Measurements from ENCODE around the gene TNNT2. TPM values are rescaled to one million over a fixed set of nuclear protein-coding genes. Genes with fewer than 3 reads are reported as not detected.

The TNNT2 gene
- total and polyA plus RNA-seq, 2 of the 4 experiments (the other 2 are of a cell fraction) = 0.18 to 1.2 TPM

- H4K8ac ChIP-seq (ENCODE audit: low read depth in 2 of 2, low read length in 2 of 2) = no peak overlapping the region
- H2BK20ac ChIP-seq (ENCODE audit: low read depth, low read length) = no peak overlapping the region
- intact Hi-C loops (cut with micrococcal nuclease) = no loop called here
- no peak overlapping the region for H2AK5ac ChIP-seq (ENCODE audit: low read depth, low read length)
- no peak overlapping the region for H2BK15ac ChIP-seq (ENCODE audit: low read depth, low read length)
- no peak overlapping the region for H3K4me2 ChIP-seq (ENCODE audit: low read depth, low read length)
- no CpG with 5 or more reads among the region's 3 CpGs for WGBS, 2 experiments (ENCODE audit: extremely low coverage in 2 of 2, insufficient read length in 1 of 2)
- ATAC-seq (ENCODE audit: low read depth) = no peak
- H3K4me1 ChIP-seq (ENCODE audit: control insufficient read depth, insufficient read depth, low read length) = no peaks in the 10 kb centered on the region
- no peak overlapping the region for H3K18ac ChIP-seq (ENCODE audit: low read depth, low read length)
- dilution Hi-C loops (cut with HindIII; ENCODE audit: low sequenced_read_pairs, unreplicated experiment) = no loop called here
- no peak overlapping the region for H2AK9ac ChIP-seq (replicated peaks; ENCODE audit: low read depth, low read length, poor library complexity)
- H3K56ac ChIP-seq (ENCODE audit: extremely low read depth, insufficient read depth, low read length) = no peak overlapping the region
- H2AFZ ChIP-seq (replicated peaks; ENCODE audit: low read length, poor library complexity) = no peak overlapping the region
- H3K23ac ChIP-seq (ENCODE audit: low read depth, low read length) = no peak overlapping the region
- no peak overlapping the region for H3K4me3 ChIP-seq (ENCODE audit: insufficient read depth, low read depth, low read length)
- H3K9ac ChIP-seq (ENCODE audit: low read depth, low read length) = no peak overlapping the region
- H3K36me3 ChIP-seq (ENCODE audit: control insufficient read depth, insufficient read depth, low read length) = no peaks in the 10 kb centered on the region
- no peaks in the 10 kb centered on the region; the same call in 1 of the 2 replicates for H4K20me1 ChIP-seq (ENCODE audit: insufficient read depth, low read length)
- no peaks in the 10 kb centered on the region for H3K9me3 ChIP-seq (ENCODE audit: control insufficient read depth, insufficient read depth, low read length)
- H3K4ac ChIP-seq (ENCODE audit: low read depth, low read length) = no peak overlapping the region
- no peak for DNase-seq
- no peak overlapping the region for H4K5ac ChIP-seq (ENCODE audit: low read depth, low read length)
- peaks cover 71% of the 10 kb centered on the region for H3K27me3 ChIP-seq (ENCODE audit: control insufficient read depth, insufficient read depth, low read length)
- no peaks in the 10 kb centered on the region for H3K9me1 ChIP-seq (ENCODE audit: insufficient read depth, low read length)
- H2BK120ac ChIP-seq (ENCODE audit: low read depth, low read length) = no peak overlapping the region
- no peaks in the 10 kb centered on the region for H3K79me1 ChIP-seq (ENCODE audit: low read depth in 1 of 2, low read length in 2 of 2)
- no peak overlapping the region for H4K91ac ChIP-seq (ENCODE audit: insufficient read depth, low read depth, low read length)
- CTCF ChIA-PET = interaction anchor here (0.6 to 1.2 kb wide), 3 partner anchors 14 to 1200 kb away, joined by 3 to 6 read pairs (median 4); no protein-coding TSS in a partner anchor
- POLR2A ChIA-PET (ENCODE audit: unreplicated experiment) = no interaction called here
- H3K14ac ChIP-seq (replicated peaks; ENCODE audit: low read depth, low read length) = no peak overlapping the region
- no peak overlapping the region for H3K27ac ChIP-seq (ENCODE audit: insufficient read depth, low read length)
- in situ Hi-C loops (cut with MboI; ENCODE audit: low sequenced_read_pairs) = no loop called here
- BruUV-seq (replicated peaks) = no TSS peak
- H2BK5ac ChIP-seq (ENCODE audit: low read depth, low read length, poor library complexity, severe bottlenecking) = no peak overlapping the region
- no peak for TF ChIP-seq RFX5 (IDR thresholded peaks at IDR 0.05; ENCODE audit: low read depth, low read length)
- no peak for TF ChIP-seq MAFK (IDR thresholded peaks at IDR 0.05; ENCODE audit: low read depth, low read length)
Observed at GRCh38 chr1:201362906-201363305, 14.6 kb downstream of the TNNT2 start.

Data from IMR-90 (cell line).